Activated CD4-positive, alpha-beta T cell treated with anti-CD3 and anti-CD28 coated beads, Interleukin-2, amount 50 U/mL, for 24 hours (primary cell): ENCODE results near the gene PHRF1.
A peak's percentile ranks its signal among the peaks of the same experiment; 100 is the strongest.

Experiments used
- DNase-seq, 2 donors: peaks; one replicate each; pipeline ENCODE4 v3.0.0-alpha.2; 2020; ENCODE audit warnings: low read depth in 1 of 2, low spot score in 1 of 2

PHRF1 gene

DNA sequence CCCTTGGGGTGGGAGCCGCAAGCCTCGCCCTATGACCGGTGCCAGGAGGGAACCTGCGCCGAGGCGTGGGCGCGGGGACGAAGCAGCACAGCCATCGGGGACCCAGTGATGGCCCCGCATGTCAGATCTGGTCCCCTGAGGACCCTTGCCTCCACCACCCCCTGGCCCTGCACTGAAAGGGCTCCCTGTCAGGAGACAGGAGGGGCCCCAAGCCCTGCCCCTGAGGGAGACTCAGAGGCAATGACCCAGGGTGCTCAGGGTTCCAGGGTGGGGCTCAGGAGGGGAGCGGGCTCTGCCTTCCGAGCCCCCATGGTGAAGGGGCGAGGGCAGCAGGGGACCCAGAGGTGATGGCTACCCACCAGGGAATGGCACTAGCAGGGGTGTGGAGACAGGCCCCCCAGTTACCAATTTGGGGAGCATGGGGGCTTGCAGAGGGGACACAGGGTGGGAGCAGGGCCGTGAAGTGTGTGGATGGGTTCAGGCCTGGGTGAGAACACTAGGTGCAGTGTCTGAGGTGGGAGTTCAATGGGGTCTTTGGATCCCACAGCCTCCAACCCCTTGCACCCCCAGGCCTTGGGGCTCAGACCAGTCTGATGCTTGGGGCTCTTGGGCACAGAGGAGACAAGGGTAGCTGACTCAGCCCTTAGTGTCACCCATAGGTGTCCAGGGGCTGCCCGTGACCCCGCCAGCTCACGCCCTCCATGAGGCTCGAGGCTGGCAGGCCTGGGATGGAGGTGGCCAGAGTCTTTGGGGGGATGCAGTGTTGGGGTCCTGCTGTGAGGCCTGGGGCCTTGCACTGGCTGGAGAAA lies 38.4 kb upstream of the PHRF1 start:
- no peak for DNase-seq

GRCh38 chr11:538431-539051 lies 37.7 kb upstream of the PHRF1 start:
- DNase-seq: no peak

- DNase-seq: no peak
Observed at GRCh38 chr11:539971-540481, 36.2 kb upstream of the PHRF1 start.

- no peak for DNase-seq
Observed at GRCh38 chr11:540583-541432, 35.5 kb upstream of the PHRF1 start.

DNA sequence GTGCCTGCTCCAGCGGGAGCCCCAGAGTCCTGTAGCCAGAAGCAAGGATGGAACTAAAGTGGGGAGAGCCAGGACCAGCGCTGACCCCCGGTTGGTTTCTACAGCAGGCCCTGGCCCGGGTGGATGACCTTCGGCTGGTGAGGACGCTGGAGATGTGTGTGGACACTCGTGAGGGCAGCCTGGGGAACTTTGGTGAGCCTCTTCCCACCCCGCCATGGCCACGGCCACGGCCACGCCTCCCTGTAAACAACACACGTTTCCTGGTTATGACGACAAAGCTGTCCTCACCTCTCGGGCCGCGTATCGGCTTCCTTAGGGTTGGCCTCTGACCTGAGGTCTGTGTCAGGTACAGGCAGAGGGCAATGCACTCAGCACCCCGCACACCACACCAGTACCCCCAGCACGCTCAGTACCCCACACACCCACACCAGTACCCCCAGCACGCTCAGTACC lies 34.8 kb upstream of the PHRF1 start:
- no peak for DNase-seq

- no peak for DNase-seq
Observed at GRCh38 chr11:544817-545166, 31.5 kb upstream of the PHRF1 start.

DNA sequence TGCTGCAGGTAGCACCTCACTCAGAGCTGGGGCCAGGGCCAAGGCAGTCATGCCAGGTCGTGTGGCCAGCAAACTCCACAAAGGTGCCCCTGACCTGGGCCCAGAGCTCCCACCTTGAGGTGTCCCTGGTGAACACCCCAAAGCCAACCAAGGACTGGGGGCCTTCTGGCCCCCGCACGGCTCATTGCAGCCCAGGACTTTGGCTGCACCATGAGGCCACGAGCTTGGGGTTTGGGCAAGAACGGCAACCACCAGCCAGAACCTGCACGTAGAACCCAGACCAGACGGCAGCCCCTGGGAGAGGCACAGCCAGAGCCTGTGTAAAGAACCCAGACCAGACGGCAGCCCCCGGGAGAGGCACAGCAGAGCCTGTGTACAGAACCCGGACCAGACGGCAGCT lies 31.1 kb upstream of the PHRF1 start:
- no peak for DNase-seq

- DNase-seq: no peak
Observed at GRCh38 chr11:548700-549603, 27.3 kb upstream of the PHRF1 start.

DNA sequence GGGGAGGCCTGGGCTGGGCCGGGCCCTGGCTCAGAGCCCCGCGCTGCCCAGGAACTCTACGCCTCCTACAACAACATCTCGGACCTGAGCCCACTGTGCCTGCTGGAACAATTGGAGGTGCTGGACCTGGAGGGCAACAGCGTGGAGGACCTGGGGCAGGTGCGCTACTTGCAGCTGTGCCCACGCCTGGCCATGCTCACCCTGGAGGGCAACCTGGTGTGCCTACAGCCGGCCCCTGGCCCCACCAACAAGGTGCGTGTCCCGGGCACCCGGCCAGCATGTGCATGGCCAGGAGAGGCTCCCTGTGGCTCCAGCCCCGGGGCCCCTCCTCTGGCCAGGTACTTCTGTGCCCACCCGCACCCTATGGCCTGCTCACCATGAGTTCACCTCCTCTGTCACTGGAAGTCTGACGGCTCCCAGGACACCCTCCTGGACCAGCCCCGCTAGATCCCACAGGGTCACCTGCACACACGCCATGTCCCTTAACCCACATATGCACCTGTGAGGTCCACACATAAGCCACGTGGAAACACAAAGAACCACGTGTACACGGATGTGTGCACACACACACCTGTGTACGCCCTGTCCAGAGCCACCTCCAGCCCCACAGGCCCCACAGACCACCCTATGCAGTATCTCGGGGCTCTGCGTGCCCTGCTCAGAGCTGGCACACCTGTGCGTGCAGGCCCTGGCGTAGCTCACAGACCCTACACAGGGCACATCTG lies 26.1 kb upstream of the PHRF1 start:
- DNase-seq: no peak

DNA sequence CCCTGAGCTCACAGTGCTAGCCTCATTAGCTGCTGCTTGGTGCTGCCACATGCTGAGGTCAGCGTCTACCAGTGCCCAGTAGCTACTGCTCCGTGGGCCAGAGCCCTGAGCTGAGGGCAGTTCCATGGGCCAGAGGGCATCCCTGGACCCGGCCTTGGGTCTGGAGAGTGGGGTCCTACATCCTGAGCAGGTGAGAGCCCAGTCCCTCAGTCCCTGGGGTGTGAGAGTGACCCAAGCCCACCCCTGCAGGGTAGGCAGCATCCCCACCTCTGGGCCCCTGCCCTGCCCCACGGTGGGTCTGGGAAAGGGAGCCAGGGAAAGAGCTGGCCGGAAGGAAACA lies 25.6 kb upstream of the PHRF1 start:
- no peak for DNase-seq

DNA sequence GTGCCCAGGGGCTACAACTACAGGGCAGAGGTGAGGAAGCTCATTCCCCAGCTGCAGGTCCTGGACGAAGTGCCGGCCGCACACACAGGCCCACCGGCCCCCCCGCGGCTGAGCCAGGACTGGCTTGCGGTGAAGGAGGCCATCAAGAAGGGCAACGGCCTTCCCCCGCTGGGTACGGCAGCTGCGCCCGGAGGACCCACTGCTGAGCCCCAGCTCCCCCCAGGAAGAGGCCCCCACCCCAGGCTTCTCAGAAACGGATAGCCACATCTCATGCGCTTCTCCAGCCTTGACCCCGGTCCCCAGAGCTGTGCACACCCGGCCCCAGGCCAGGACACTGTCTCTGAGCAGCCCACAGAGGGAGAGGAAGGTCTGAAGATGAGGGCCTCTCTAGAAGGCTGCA lies 25.1 kb upstream of the PHRF1 start:
- no peak for DNase-seq

DNA sequence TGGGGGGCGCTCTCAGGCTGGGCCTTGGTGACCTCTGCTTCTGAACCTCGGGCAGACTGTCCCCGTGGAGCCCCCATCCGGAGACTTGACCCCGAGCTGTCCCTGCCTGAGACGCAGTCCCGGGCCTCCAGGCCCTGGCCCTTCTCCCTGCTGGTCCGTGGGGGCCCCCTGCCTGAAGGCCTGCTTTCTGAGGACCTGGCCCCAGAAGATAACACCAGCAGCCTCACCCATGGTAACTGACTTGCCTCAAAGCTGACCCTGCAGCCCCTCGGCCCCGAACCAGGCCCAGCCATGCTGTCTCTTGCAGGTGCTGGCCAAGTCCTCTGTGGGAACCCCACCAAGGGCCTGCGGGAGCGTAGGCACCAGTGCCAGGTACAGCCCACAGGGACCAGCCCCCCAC lies 24.7 kb upstream of the PHRF1 start:
- no peak for DNase-seq

DNA sequence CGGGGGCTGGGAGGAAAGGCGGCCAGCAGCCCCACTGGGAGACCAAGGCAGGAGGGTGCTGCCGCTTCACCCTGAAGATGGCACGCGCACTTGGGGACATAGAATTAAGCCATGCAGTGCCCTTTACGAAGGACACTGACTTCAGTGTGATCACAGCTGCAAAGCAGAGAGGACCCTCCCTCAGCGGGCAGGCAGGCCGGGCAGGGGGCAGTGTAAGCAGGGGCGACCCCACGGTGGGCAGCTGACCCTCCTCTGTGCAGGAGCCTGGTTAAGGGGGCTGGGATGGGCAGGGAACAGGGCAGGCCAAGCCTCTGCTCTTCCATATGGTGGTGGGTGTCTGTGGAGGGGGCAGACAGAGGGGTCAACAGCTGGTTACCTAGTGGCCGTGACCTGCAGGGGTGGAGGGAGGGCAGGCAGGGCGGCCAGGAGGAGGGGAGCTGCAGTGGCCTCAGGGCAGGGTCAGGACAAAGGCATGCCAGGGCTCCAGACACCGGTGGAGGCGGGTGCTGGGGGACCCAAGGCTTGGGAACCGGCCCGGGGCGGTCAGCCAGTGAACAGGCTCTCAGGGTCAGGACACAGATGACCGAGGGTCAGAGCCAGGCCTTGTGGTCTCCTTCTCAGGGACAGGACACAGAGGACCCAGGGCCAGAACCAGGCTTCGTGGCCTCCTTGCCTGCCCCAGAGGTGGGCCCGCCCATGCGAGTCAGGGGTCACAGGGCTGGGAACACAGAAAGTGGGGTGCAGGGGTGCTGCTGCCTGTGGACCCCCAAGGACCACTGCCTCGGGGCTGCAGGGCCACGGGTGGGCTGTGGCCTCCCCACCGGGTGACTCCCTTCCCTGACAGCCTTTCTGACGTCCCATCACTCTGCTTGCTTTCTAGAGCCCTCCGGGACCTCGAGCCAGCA lies 22.9 kb upstream of the PHRF1 start:
- DNase-seq: no peak

DNA sequence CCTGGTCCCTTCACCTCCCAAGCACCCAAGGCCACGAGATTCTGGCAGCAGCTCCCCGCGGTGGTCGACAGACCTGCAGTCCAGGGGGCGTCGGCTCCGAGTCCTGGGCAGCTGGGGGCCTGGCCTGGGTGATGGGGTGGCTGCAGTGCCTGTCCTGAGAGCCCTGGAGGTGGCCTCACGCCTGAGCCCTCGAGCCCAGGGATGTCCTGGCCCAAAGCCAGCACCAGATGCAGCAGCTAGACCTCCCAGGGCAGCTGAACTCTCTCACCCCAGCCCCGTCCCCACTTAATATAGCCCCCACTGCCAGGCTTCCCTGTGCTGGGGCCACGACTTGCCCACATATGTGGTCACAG lies 22.3 kb upstream of the PHRF1 start:
- no peak for DNase-seq

DNA sequence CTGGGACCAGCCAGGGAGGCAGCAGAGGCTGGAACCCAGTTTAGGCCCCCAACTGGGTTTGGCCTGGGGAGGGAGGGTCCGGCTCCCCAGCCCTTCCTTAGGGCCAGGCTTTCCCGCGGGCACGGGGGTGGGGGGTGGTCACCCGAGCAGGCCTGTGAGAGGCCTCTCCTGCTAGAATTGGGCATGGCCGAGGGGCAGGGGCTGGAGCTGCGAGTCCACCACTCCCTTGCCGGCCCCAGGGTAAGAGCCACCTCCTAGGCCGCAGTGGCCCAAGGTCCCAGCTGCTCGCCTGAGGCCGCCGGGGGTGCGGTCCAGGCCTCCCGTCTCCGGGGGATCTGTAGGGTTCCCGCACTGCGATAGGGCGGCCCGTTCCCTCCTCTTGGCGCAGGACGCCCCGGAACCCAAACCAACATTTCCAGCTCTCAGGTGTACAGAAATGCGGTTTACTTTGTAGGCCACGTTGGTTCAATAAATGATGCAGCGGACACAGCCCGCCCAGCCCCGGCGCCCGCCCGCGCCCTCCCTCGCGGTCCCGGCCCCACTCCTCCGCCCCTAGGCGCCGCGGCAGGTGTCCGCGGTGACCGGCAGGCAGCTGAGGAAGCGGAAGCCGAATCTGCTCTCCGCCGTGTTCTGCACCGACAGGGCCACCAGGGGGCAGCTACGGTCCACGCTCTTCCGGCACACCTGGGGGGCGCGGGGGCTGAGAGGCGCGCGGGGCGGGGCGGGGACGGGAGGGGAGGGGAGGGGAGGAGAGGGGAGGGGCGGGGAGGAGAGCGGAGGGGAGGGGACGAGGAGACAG lies 21.6 kb upstream of the PHRF1 start:
- DNase-seq: peak; percentile 57 to 58

- DNase-seq: no peak
Observed at GRCh38 chr11:555227-555779, 21.0 kb upstream of the PHRF1 start.

GRCh38 chr11:555780-556661 lies 20.2 kb upstream of the PHRF1 start:
- DNase-seq: no peak
